ENCODE results near the gene RREB1. TPM values are rescaled to one million over a fixed set of nuclear protein-coding genes. Genes with fewer than 3 reads are reported as not detected.
"Not testable (repeated sequence)": the region's sequence is repeated elsewhere in the genome, so short reads cannot be mapped to it uniquely, and the experiment has no call there.

Gene RREB1
- total RNA-seq, 1 donor from 2014 or later, result 15.9 TPM

DNA sequence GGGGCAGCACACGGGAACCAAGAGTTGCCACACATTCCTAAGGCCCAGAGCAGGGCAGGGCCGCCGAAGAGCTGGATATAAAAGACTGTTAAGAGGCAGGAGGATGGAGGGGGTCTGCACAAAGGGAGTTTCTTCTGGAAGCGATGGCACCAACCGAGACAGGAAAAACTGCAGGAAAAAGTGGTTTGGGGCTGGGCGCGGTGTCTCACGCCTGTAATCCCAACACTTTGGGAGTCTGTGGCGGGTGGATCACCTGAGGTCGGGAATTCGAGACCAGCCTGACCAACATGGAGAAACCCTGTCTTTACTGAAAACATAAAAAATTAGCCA, 163.4 kb downstream of the RREB1 start:
- no peak for DNase-seq (ENCODE audit: low read depth)
- no peak overlapping the region for H3K4me3 ChIP-seq (ENCODE audit: low read depth, low read length)
- TF ChIP-seq, protein P1, sequence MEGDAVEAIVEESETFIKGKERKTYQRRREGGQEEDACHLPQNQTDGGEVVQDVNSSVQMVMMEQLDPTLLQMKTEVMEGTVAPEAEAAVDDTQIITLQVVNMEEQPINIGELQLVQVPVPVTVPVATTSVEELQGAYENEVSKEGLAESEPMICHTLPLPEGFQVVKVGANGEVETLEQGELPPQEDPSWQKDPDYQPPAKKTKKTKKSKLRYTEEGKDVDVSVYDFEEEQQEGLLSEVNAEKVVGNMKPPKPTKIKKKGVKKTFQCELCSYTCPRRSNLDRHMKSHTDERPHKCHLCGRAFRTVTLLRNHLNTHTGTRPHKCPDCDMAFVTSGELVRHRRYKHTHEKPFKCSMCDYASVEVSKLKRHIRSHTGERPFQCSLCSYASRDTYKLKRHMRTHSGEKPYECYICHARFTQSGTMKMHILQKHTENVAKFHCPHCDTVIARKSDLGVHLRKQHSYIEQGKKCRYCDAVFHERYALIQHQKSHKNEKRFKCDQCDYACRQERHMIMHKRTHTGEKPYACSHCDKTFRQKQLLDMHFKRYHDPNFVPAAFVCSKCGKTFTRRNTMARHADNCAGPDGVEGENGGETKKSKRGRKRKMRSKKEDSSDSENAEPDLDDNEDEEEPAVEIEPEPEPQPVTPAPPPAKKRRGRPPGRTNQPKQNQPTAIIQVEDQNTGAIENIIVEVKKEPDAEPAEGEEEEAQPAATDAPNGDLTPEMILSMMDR (conservative IDR thresholded peaks at IDR 0.05; ENCODE audit: low read depth, low read length), result no peak

DNA sequence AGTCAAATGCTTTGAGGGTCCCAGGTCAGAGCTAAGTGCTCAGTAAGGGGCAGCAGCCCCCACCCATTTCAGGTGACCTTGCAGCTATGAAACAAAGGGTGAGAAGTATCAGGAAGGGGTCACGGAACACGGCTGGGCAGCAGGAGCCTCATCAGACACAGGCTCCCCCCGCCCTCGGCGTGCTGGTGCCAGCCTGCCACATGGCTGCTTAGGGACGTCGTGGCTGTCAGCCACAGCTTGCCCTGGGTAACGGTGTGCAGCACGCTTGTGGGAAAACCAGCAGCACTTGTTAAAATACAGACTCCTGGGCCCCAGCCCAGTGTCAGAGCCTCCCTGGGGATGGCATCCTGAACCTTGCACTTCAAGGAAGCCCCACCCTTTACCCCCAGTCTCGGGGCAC, 165.9 kb downstream of the RREB1 start:
- TF ChIP-seq, protein P1 (conservative IDR thresholded peaks at IDR 0.05; ENCODE audit: low read depth, low read length), result no peak
- DNase-seq (ENCODE audit: low read depth), result no peak
- H3K4me3 ChIP-seq (ENCODE audit: low read depth, low read length), result no peak overlapping the region

DNA sequence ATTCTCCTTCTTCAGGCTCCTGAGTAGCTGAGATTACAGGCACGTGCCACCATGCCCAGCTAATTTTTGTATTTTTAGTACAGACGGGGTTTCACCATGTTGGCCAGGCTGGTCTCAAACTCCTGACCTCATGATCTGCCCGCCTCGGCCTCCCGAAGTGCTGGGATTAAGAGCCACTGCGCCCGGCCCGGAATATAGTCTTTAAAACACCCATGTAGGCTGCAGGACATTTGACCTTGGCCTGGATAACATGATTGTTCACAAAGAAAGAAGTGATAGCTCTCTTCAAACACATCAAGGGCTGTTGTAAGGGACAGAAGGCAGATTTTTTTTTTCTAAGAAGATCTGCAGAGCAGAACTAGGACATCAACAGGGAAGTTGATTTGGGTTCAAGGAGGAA, 166.8 kb downstream of the RREB1 start:
- not testable (repeated sequence) for DNase-seq (ENCODE audit: low read depth)

DNA sequence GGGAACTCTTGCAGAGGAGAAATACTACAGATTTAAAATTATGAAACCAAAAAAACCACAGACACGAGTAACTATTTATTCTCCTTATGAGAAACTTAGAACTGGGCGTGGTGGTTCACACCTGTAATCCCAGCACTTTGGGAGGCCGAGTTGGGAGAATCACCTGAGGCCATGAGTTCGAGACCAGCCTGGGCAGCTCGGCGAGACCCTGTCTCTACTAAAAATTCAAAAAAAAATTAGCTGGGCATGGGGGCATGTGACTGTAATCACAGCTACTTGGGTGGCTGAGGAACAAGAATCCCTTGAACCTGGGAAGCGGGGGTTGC, 168.4 kb downstream of the RREB1 start:
- TF ChIP-seq, protein P1 (conservative IDR thresholded peaks at IDR 0.05; ENCODE audit: low read depth, low read length), result no peak

More for the DNA sequence above, 166.8 kb downstream of the RREB1 start:
- H3K4me3 ChIP-seq (ENCODE audit: low read depth, low read length), result not testable (repeated sequence)

DNA sequence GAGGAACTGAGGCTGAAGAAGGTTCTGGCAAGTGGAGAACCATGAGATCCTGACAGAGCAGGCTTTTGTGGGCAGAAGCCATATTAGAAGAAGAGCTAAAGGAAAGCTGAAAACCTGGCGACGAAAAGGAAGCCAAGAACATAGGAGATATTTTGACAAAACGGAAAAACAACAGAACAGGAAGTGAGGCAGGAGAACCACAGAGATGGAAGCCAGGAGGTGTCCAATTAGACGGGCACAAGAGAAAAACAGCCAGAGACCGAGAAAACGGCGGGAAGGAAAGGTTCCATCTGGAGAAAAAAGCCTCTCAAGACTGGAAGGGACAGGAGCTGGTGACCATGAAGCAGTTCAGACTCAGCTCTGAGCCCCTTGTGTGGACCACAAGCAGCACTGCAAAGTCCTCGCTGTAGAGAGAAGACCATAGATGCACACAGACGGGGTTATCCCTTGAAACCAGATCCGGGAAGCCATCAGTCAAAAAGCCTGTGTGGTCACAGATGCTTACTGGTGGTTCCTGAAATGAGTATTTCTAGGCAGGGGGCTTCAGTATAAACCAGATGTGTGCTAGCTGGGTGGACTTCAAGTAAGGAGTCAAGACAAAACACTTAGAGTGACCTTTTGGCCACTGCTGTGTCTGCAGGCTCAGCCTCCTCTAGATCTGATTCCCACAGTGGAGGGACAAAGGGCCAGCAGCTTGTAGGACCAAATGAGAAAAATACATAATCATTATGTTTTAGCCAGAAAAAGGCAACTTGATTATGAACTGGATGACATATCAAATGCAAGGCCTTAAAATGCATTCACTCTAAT, 174.5 kb downstream of the RREB1 start:
- TF ChIP-seq, protein P1 (conservative IDR thresholded peaks at IDR 0.05; ENCODE audit: low read depth, low read length), result no peak
- H3K4me3 ChIP-seq (ENCODE audit: low read depth, low read length), result no peak overlapping the region

More for the DNA sequence above, 168.4 kb downstream of the RREB1 start:
- no peak for DNase-seq (ENCODE audit: low read depth)
- no peak overlapping the region for H3K4me3 ChIP-seq (ENCODE audit: low read depth, low read length)

DNA sequence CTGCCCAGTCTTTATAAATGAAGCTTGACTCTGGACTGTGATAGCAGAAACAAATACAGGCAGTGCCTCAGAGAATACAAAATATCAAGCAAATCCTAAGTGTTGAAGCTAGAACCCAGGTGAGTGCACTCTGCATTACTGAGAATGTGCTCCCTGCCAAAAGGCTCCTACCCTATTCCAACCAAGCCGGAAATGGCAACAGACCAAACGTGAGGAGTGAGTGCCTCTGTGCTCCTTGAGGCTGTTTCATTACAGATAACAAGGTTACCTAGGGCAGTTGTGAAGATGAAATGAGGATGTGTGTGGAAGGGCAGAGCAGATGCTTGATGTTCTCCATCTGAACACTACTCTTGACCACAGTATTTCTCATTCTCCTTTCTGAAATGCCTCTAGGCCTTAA, 175.9 kb downstream of the RREB1 start:
- H3K4me3 ChIP-seq (ENCODE audit: low read depth, low read length), result no peak overlapping the region
- TF ChIP-seq, protein P1 (conservative IDR thresholded peaks at IDR 0.05; ENCODE audit: low read depth, low read length), result no peak

More for the DNA sequence above, 174.5 kb downstream of the RREB1 start:
- no peak for DNase-seq (ENCODE audit: low read depth)

DNA sequence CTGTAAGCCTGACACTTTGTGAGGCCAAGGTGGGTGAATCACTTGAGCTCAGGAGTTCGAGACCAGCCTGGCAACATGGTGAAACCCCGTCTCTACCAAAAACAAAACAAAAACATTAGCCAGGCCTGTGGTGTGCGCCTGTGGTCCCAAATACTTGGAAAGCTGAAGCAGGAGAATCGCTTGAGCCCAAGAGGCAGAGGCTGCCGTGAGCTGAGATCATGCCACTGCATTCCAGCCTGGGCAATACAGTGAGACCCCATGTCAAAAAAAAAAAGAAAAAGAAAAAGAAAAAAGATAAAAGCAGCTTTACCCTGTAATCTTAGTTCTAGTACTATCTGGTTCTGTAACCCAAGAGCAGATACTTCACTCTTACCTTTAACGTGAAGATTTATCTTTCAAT, 177.7 kb downstream of the RREB1 start:
- no peak for DNase-seq (ENCODE audit: low read depth)
- H3K4me3 ChIP-seq (ENCODE audit: low read depth, low read length), result no peak overlapping the region
- TF ChIP-seq, protein P1 (conservative IDR thresholded peaks at IDR 0.05; ENCODE audit: low read depth, low read length), result no peak

More for the DNA sequence above, 175.9 kb downstream of the RREB1 start:
- DNase-seq (ENCODE audit: low read depth), result no peak
